Sigmoid colon (tissue), 7 donors: ENCODE results near the gene PTCH1. TPM values are rescaled to one million over a fixed set of nuclear protein-coding genes. Genes with fewer than 3 reads are reported as not detected.

ENCODE experiments used
- DNase-seq: peaks from one replicate; pipeline ENCODE4 v3.0.0-alpha.2; 2019
- H3K27ac ChIP-seq, 4 donors: fragments of 200-600 bp; sonication (generic); one replicate each; pipeline ENCODE4 v1.5.1; 2016 to 2019; ENCODE audit warnings: mild to moderate bottlenecking in 1 of 4
- H3K27me3 ChIP-seq, 3 donors: fragments of 200-600 bp; sonication (generic); one replicate each; pipeline ENCODE4 v1.5.1; 2019; ENCODE audit warnings: mild to moderate bottlenecking in 1 of 3
- H3K36me3 ChIP-seq, 4 donors: fragments of 200-600 bp; sonication (generic); one replicate each; pipeline ENCODE4 v1.5.1; 2016 to 2019
- H3K4me1 ChIP-seq, 4 donors: fragments of 200-600 bp; sonication (generic); one replicate each; pipeline ENCODE4 v1.5.1; 2017 to 2019
- H3K4me3 ChIP-seq, 4 donors: fragments of 200-600 bp; sonication (generic); one replicate each; pipeline ENCODE4 v1.5.1; 2017 to 2019; ENCODE audit warnings: mild to moderate bottlenecking in 2 of 4, moderate library complexity in 1 of 4
- H3K9me3 ChIP-seq, 4 donors: fragments of 200-600 bp in 3 of 4; sonication (generic) in 3 of 4; one replicate each; pipeline versions ENCODE4 v1.5.1 to v1.6.1; 2013 to 2019
- CTCF ChIP-seq, 4 experiments: fragments of 450-650 bp in 3 of 4; fragments of 200-600 bp in 1 of 4; IDR thresholded peaks; one replicate each; pipeline ENCODE4 v1.5.1; 2016 to 2019; ENCODE audit warnings: antibody characterized with exemption in 4 of 4, mild to moderate bottlenecking in 3 of 4, moderate library complexity in 2 of 4
- EP300 ChIP-seq, 4 donors: sonication (generic); formaldehyde crosslinking; IDR thresholded peaks; one replicate each; pipeline ENCODE4 v1.6.1; 2017; ENCODE audit warnings: antibody characterized with exemption in 4 of 4
- POLR2A ChIP-seq, 2 donors: fragments of 450-650 bp; IDR thresholded peaks; one replicate each; pipeline ENCODE4 v1.6.1; 2016; ENCODE audit warnings: antibody characterized with exemption in 2 of 2, mild to moderate bottlenecking in 2 of 2, moderate library complexity in 2 of 2
- POLR2AphosphoS5 ChIP-seq, 4 donors: sonication (generic); formaldehyde crosslinking; IDR thresholded peaks; one replicate each; pipeline ENCODE4 v1.6.1; 2017; ENCODE audit warnings: antibody characterized with exemption in 4 of 4
- WGBS, 2 donors: extraction: QIAGEN DNeasy Blood & Tissue Kit; methylation state at CpG; one replicate each; pipeline ENCODE4 v1.1.7; 2013; 5-methylcytosine and 5-hydroxymethylcytosine counted together
- intact Hi-C: fragments of 100-400 bp; cut with DNase I; formaldehyde crosslinking; loops from one replicate; pipeline ENCODE4 v1.15.1; 2023
- polyA plus RNA-seq, 3 donors: library from polyadenylated mRNA; stranded (reverse); fragments of 200-250 nt; gene quantifications; one replicate each; pipeline ENCODE4 v1.2.3, GENCODE V29; 2013
- total RNA-seq, 4 donors: library from RNA; depleted of rRNA; stranded (reverse); fragments of >200 nt; gene quantifications; one replicate each; pipeline ENCODE4 v1.1.0, GENCODE V29; 2016
- donor health status: healthy with polysubstance abuse.
- donor health status: Bipolar disorder and iron deficiency.
- donor health status: healthy.

PTCH1 gene
- total and polyA plus RNA-seq, 7 donors: 2.3 to 10.7 (median 7.2) TPM

GRCh38 chr9:95446259-95446658 is 70.5 kb downstream of the PTCH1 start:
- TF ChIP-seq POLR2AphosphoS5 (IDR thresholded peaks at IDR 0.05) (no peak), EP300 (IDR thresholded peaks at IDR 0.05) (no peak), CTCF (IDR thresholded peaks at IDR 0.05) (no peak), POLR2A (IDR thresholded peaks at IDR 0.05) (no peak)
- H3K4me3 ChIP-seq: no peak overlapping the region
- H3K27me3 ChIP-seq: no peaks in the 10 kb centered on the region
- intact Hi-C loops: no loop called here
- H3K27ac ChIP-seq: no peak overlapping the region
- no peaks in the 10 kb centered on the region for H3K9me3 ChIP-seq
- DNase-seq: no peak
- 72 to 84% methylated on average over 5 of the region's 5 CpGs for WGBS, 2 donors
- peaks cover 5 to 38% (median 13%) of the 10 kb centered on the region in 4 donors for H3K36me3 ChIP-seq
- peaks cover 0 to 29% (median 23%) of the 10 kb centered on the region in 4 donors for H3K4me1 ChIP-seq

DNA sequence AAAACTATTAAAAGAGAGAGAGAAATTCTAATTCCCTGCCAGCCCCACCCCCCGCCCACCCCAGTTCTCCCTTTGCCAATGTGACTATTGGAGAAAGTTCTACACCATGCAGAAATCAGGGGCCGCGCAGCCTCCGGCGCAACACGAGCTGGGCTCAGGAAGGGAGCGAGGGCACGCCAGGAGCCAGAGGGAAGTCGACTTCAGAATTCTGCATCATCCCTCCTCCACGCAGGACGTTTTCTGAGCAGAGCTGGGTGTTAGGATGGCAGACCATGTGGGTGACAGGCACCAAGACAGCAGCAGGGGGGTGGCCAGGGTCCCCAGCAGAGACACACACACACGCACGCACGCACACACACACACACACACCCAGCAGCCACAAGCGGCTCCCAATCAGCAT is 72.6 kb downstream of the PTCH1 start:
- peaks cover 5 to 37% (median 11%) of the 10 kb centered on the region in 4 donors for H3K36me3 ChIP-seq
- H3K4me3 ChIP-seq: no peak overlapping the region
- WGBS, 2 donors: 89 to 95% methylated on average over 15 of the region's 15 CpGs

DNA sequence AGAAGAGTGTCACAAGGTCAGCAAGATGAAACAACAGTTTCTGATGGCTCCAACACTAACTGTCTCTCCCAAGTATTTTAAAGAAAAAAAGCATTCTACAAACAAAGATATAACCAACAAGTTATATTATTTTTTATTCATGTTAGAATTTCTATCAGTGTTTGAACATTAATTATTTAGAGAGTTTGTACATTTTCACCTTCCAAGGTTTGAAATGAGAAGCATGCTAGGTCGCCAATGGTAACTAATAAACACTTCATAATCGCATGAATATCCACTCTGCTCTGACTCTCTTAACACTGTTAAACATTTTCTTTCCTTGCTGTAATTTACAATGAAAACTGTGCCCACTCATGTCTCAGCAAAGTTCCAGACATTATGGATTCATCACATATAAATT is 73.5 kb downstream of the PTCH1 start:
- no peak for DNase-seq
- Histone ChIP-seq H3K9me3 (no peaks in the 10 kb centered on the region), H3K27ac (no peak overlapping the region), H3K27me3 (no peaks in the 10 kb centered on the region), H3K4me3 (no peak overlapping the region), H3K4me1 (peaks cover 0 to 12% (median 5%) of the 10 kb centered on the region in 4 donors), H3K36me3 (peaks cover 5 to 31% (median 11%) of the 10 kb centered on the region in 4 donors)
- TF ChIP-seq POLR2AphosphoS5 (IDR thresholded peaks at IDR 0.05) (no peak), EP300 (IDR thresholded peaks at IDR 0.05) (no peak), CTCF (IDR thresholded peaks at IDR 0.05) (no peak), POLR2A (IDR thresholded peaks at IDR 0.05) (no peak)
- intact Hi-C loops: no loop called here
- 74 to 76% methylated on average over 2 of the region's 2 CpGs for WGBS, 2 donors

More for the DNA sequence above, 72.6 kb downstream of the PTCH1 start:
- Histone ChIP-seq H3K27me3 (no peaks in the 10 kb centered on the region), H3K27ac (no peak overlapping the region), H3K9me3 (no peaks in the 10 kb centered on the region), H3K4me1 (peaks cover 0 to 13% (median 6%) of the 10 kb centered on the region in 4 donors)
- DNase-seq: no peak
- TF ChIP-seq POLR2AphosphoS5 (IDR thresholded peaks at IDR 0.05) (no peak), POLR2A (IDR thresholded peaks at IDR 0.05) (no peak), CTCF (IDR thresholded peaks at IDR 0.05) (no peak), EP300 (IDR thresholded peaks at IDR 0.05) (no peak)
- intact Hi-C loops: no loop called here

DNA sequence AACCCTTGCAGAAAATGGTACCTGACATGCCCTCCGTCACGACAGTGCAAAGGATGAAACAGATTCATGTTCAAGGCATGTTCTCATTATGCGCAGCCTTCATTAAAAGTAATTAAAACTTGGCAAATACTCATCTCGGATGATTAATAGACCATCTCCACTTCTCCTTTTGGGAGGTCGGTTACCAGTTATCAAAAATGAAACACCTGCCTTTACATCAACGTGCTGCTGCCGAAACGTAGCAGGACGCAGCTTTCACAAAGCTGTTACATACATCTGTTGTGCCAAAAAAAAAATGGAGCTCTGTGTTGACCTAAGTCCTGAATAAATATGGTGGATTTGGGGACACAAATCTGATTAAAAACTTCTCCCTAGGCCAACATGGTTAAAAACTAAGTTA is 75.7 kb downstream of the PTCH1 start:
- Histone ChIP-seq H3K36me3 (peaks cover 2 to 18% (median 6%) of the 10 kb centered on the region in 4 donors), H3K27me3 (no peaks in the 10 kb centered on the region), H3K4me3 (no peak overlapping the region), H3K9me3 (no peaks in the 10 kb centered on the region), H3K4me1 (no peaks in the 10 kb centered on the region), H3K27ac (no peak overlapping the region)
- no peak for DNase-seq
- TF ChIP-seq CTCF (IDR thresholded peaks at IDR 0.05) (no peak), EP300 (IDR thresholded peaks at IDR 0.05) (no peak), POLR2A (IDR thresholded peaks at IDR 0.05) (no peak), POLR2AphosphoS5 (IDR thresholded peaks at IDR 0.05) (no peak)
- intact Hi-C loops: no loop called here
- 77 to 88% methylated on average over 9 of the region's 9 CpGs for WGBS, 2 donors

DNA sequence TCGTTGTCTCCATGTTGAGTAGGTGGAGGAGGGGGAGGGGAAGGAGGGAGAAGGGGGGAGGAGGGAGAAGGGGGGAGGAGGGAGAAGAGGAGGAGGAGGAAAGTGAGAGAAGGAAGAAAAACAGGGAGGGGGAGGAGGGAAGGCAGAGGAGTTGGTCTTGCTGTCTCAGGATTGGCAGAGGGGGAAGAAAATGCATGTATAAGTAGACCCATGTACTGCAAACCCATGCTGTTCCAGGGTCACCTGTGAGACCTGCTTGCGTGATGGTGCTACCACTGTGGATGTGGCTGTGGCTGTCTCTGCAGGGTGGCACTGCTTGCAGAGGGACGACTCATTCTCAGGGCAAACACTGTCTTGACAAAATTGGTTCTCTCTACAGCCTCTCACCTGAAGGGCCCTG is 76.3 kb downstream of the PTCH1 start:
- intact Hi-C loops: no loop called here
- no peak for DNase-seq
- TF ChIP-seq POLR2A (IDR thresholded peaks at IDR 0.05) (no peak), POLR2AphosphoS5 (IDR thresholded peaks at IDR 0.05) (no peak), CTCF (IDR thresholded peaks at IDR 0.05) (no peak), EP300 (IDR thresholded peaks at IDR 0.05) (no peak)
- no peaks in the 10 kb centered on the region for H3K4me1 ChIP-seq
- no peaks in the 10 kb centered on the region for H3K9me3 ChIP-seq
- 77 to 83% methylated on average over 3 of the region's 3 CpGs for WGBS, 2 donors
- H3K36me3 ChIP-seq: peaks cover 0 to 12% (median 5%) of the 10 kb centered on the region in 4 donors
- H3K4me3 ChIP-seq: no peak overlapping the region
- no peak overlapping the region for H3K27ac ChIP-seq
- H3K27me3 ChIP-seq: no peaks in the 10 kb centered on the region
